Left lung (tissue), 10 donors: ENCODE measurements around the gene ITGB5. TPM values are rescaled to one million over a fixed set of nuclear protein-coding genes. Genes with fewer than 3 reads are reported as not detected.

Experiments
- ATAC-seq: fragments of 200-7000 bp; cut with Tn5 transposase; one replicate; pipeline ENCODE4 v1.9.1; 2020; ENCODE audit warnings: moderate library complexity
- DNase-seq, 4 donors: peaks; one replicate each; pipeline ENCODE4 v3.0.0-alpha.2; 2013 to 2020
- H3K27ac ChIP-seq, 2 donors: fragments of 200-600 bp; sonication (generic) in 1 of 2; one replicate each; pipeline versions ENCODE4 v1.5.0 to v1.8.0; 2020 to 2021
- H3K27me3 ChIP-seq, 2 donors: fragments of 200-600 bp; sonication (generic) in 1 of 2; one replicate each; pipeline versions ENCODE4 v1.5.0 to v1.8.0; 2020 to 2021
- H3K36me3 ChIP-seq, 2 donors: fragments of 200-600 bp; sonication (generic) in 1 of 2; one replicate each; pipeline versions ENCODE4 v1.5.0 to v1.8.0; 2020 to 2021
- H3K4me1 ChIP-seq, 2 donors: fragments of 200-600 bp; one replicate each; pipeline ENCODE4 v1.8.0; 2021
- H3K4me3 ChIP-seq, 2 donors: fragments of 200-600 bp; sonication (generic) in 1 of 2; one replicate each; pipeline versions ENCODE4 v1.5.0 to v1.8.0; 2020 to 2021; ENCODE audit warnings: mild to moderate bottlenecking in 1 of 2
- H3K9me3 ChIP-seq, 2 donors: fragments of 200-600 bp; sonication (generic) in 1 of 2; one replicate each; pipeline versions ENCODE4 v1.5.0 to v1.8.0; 2020 to 2021
- intact Hi-C, 2 donors: fragments of 100-400 bp; cut with DNase I; formaldehyde crosslinking; loops; one replicate each; pipeline versions ENCODE4 v1.11.2 to v1.14.2; 2022
- polyA plus RNA-seq, 6 donors: library from polyadenylated mRNA; unstranded; fragments of 120-200 nt; gene quantifications; one replicate each; pipeline ENCODE4 v1.2.1, GENCODE V29; 2013; ENCODE audit not compliant: insufficient read length in 6 of 6
- total RNA-seq, 2 donors: library from RNA; stranded (reverse); fragmentation: NEBNext Ultra II Directional; extraction: Animal tissue kit (Norgen Biotek cat#: 25700); gene quantifications; one replicate each; pipeline ENCODE4 v1.2.1, GENCODE V29; 2021
- TF ChIP-seq, protein P1 (sequence below), 2 donors: fragments of 200-600 bp; sonication (generic) in 1 of 2; IDR thresholded peaks; one replicate each; pipeline versions ENCODE4 v1.5.0 to v1.8.0; 2021; ENCODE audit warnings: antibody characterized with exemption in 2 of 2
- donor health status: DM: no; HTN: yes; CAD: no.
- donor health status: DM: no; HTN: no; CAD: no.

The ITGB5 gene
- total and polyA plus RNA-seq, 8 donors: 54.8 to 142 (median 67.4) TPM

DNA sequence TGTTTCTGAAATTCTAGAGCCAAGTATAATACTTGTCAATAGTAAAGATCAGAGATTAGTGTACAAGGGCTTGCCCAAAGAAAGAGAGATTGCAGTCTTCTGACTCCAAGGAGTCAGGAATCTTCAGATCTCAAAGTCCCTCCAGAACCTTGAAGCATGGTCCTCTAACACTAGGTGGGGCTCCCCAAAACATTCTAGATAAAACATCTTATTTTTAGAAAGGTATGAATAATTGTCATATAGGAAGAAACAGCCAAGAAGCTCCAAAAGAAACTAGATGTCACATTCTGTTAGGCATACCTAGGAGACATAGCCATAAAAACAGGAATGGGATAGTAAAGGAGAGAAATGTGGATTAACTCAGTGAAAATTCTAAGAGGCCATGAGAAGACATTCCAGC lies 36.7 kb upstream of the ITGB5 start:
- intact Hi-C loops: no loop called here
- Histone ChIP-seq H3K4me1 (no peaks in the 10 kb centered on the region), H3K4me3 (no peak overlapping the region), H3K36me3 (no peaks in the 10 kb centered on the region), H3K27me3 (no peaks in the 10 kb centered on the region), H3K27ac (no peak overlapping the region), H3K9me3 (no peaks in the 10 kb centered on the region)
- DNase-seq (no peak), ATAC-seq (no peak)
- TF ChIP-seq, protein P1, sequence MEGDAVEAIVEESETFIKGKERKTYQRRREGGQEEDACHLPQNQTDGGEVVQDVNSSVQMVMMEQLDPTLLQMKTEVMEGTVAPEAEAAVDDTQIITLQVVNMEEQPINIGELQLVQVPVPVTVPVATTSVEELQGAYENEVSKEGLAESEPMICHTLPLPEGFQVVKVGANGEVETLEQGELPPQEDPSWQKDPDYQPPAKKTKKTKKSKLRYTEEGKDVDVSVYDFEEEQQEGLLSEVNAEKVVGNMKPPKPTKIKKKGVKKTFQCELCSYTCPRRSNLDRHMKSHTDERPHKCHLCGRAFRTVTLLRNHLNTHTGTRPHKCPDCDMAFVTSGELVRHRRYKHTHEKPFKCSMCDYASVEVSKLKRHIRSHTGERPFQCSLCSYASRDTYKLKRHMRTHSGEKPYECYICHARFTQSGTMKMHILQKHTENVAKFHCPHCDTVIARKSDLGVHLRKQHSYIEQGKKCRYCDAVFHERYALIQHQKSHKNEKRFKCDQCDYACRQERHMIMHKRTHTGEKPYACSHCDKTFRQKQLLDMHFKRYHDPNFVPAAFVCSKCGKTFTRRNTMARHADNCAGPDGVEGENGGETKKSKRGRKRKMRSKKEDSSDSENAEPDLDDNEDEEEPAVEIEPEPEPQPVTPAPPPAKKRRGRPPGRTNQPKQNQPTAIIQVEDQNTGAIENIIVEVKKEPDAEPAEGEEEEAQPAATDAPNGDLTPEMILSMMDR (IDR thresholded peaks at IDR 0.05): no peak

DNA sequence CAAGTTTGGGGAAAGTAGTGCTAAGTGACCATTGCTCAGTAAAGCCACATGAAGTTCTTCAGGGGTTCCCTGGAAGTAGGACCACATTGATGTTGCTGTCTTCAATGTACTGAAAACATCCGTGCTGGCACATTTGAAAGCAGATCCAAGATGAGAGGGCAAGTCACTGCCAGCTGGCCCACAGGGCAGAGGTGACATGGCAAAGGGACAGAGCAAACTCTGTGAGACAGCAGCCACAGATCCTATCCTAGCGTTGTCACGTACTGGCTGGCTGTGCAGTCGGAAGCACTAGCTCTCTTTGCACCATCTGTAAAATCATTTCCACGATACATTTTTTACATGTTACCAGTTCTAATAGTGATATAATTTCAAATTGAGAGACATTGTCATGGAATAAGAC lies 33.6 kb upstream of the ITGB5 start:
- Histone ChIP-seq H3K27me3 (no peaks in the 10 kb centered on the region), H3K36me3 (no peaks in the 10 kb centered on the region), H3K27ac (no peak overlapping the region), H3K9me3 (no peaks in the 10 kb centered on the region), H3K4me1 (no peaks in the 10 kb centered on the region), H3K4me3 (no peak overlapping the region)
- intact Hi-C loops: no loop called here
- ATAC-seq (no peak), DNase-seq (no peak)
- TF ChIP-seq, protein P1 (IDR thresholded peaks at IDR 0.05): no peak

DNA sequence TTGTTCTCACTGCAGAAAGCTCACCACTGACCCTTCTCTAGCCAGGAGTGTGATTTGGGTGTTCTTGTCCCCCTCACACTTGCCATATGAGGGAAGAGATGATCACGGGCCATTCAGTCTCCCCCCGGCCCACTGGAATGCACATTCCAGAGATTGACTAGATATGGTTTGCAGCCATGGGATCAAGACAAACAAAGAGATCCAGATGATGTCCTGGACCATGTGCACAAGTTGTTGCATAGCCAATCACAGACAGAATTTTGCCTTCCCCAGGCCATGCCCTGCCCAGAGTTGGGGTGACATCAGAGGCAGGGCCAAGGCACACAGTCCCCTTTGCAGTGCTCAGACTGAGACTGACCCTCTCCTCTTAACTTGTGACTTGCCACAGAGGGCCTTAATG lies 32.6 kb upstream of the ITGB5 start:
- no peak overlapping the region for H3K4me3 ChIP-seq
- ATAC-seq (no peak), DNase-seq (no peak)
- TF ChIP-seq, protein P1 (IDR thresholded peaks at IDR 0.05): no peak
- no peaks in the 10 kb centered on the region for H3K27me3 ChIP-seq
- no peak overlapping the region for H3K27ac ChIP-seq
- H3K4me1 ChIP-seq: no peaks in the 10 kb centered on the region
- no peaks in the 10 kb centered on the region for H3K36me3 ChIP-seq
- no peaks in the 10 kb centered on the region for H3K9me3 ChIP-seq
- intact Hi-C loops: no loop called here

DNA sequence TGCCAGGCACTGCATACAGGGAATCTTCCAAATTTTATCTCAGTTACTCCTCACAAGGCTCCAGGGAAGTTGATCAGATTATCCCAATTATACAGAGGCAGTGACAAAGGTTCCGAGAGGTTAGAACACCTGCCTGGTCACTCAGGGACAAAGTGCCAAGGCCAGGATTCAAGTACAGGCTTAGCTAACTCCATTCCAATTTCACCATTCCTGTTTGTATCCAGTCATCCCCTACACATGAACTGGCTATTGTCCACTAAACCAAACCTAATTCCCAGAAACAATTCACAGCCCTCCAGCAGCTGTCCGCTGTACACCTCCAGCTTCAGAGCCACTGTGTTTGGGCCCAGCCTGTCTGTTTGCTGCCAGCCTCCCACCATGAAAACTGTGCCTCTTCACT lies 31.4 kb upstream of the ITGB5 start:
- Histone ChIP-seq H3K4me1 (no peaks in the 10 kb centered on the region), H3K27me3 (no peaks in the 10 kb centered on the region), H3K36me3 (no peaks in the 10 kb centered on the region), H3K4me3 (no peak overlapping the region), H3K27ac (no peak overlapping the region), H3K9me3 (no peaks in the 10 kb centered on the region)
- TF ChIP-seq, protein P1 (IDR thresholded peaks at IDR 0.05): no peak
- DNase-seq (no peak), ATAC-seq (no peak)
- intact Hi-C loops: no loop called here

DNA sequence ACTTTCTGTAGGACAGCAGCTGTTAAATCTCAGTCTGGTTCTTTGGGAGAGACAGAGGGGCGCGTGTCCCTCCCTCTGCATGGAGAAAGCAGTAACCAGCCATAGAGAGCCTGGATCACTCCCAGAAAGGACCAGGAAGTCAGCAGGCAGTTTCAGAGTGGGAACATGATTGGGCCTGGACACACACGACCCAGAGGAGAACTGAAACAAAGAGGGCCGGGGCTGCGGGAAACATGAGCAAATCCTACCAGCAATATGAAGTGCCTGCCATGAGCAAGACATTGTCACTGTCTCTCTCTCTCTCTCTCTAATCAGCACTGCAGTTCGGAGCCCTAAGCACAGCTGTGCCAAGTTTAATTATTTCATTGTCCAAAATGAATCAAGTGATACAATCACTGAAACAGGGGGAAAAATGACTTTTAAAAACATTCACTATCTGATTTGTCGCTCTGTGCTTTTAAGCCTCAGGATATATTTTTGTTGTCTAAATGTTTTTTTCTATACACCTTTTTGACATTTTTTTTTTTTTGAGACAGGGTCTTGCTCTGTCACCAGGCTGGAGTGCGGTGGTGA lies 29.8 kb upstream of the ITGB5 start:
- H3K36me3 ChIP-seq: no peaks in the 10 kb centered on the region
- peak in 2 of 4 donors; percentile 17 to 31 for DNase-seq

More for the DNA sequence above, 29.8 kb upstream of the ITGB5 start:
- TF ChIP-seq, protein P1 (IDR thresholded peaks at IDR 0.05): no peak
- Histone ChIP-seq H3K4me3 (no peak overlapping the region), H3K27ac (no peak overlapping the region), H3K27me3 (no peaks in the 10 kb centered on the region), H3K9me3 (no peaks in the 10 kb centered on the region), H3K4me1 (no peaks in the 10 kb centered on the region)
- intact Hi-C loops: no loop called here
- no peak for ATAC-seq
